Measurements from ENCODE around the gene MIA2.
"Not testable (repeated sequence)": the region's sequence is repeated elsewhere in the genome, so short reads cannot be mapped to it uniquely, and the experiment has no call there.

MIA2 gene

DNA sequence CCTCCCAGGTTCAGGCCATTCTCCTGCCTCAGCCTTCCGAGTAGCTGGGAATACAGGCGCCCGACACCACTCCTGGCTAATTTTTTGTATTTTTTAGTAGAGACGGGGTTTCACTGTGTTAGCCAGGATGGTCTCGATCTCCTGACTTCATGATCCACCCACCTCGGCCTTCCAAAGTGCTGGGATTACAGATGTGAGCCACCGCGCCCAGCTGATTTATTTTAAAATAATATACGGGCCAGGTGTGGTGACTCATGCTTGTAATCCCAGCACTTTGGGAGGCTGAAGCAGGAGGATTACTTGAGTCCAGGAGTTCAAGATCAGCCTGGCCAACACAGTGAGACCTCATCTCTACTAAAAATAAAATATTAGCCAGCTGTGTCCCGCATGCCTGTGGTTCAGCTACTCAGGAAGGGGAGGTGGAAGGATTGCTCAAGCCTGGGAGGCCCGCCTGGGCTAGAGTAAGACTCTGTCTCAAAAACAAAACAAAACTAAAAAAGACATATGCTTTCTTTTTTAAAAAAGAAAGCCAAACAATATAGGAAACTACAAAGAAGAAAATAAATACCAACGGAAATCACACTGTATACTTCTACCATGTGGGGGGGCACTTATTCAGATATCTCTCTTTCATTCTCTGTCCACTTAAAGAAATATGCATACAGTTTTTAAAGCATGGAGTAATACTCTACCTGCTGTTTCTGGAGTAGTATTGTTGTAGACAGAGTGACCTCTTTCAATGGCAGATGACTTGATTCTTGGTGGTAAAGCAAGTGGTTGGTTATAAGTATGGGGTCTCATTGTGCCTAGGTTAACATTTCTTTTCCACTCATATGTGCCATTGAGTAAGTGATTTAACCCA lies 930 bp upstream of the MIA2 start:
- peak overlapping the region; percentile 77 for H3K27ac ChIP-seq
- TF ChIP-seq CTCF (IDR thresholded peaks at IDR 0.05) (no peak), ZFX (IDR thresholded peaks at IDR 0.05; ENCODE audit: borderline replicate concordance) (no peak)

GRCh38 chr14:39234986-39235385 lies 1.3 kb downstream of the MIA2 start:
- not testable (repeated sequence) for H3K27ac ChIP-seq

- not testable (repeated sequence) for H3K27ac ChIP-seq
Measured at GRCh38 chr14:39235466-39235865, 1.8 kb downstream of the MIA2 start.

DNA sequence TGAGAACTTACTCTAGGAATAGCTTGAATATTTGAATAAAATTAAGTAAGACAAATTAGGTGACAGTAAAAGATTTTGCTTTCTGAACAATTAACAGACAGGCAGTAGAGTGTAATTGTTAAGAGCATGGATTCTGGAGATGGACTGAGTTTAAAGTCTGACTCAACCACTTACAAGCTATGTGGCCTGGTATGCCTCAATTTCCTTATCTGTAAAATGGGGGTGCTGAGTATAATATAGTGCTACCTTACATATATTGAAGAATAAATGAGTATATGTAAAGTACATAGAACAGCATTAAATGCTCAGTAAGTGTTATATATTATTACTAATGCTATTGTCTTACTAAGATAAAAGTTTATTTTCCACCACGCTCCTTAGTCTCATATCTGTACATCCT lies 7.1 kb downstream of the MIA2 start:
- no peak overlapping the region for H3K27ac ChIP-seq
- TF ChIP-seq ZFX (IDR thresholded peaks at IDR 0.05; ENCODE audit: borderline replicate concordance) (no peak), CTCF (IDR thresholded peaks at IDR 0.05) (no peak)

- TF ChIP-seq CTCF (IDR thresholded peaks at IDR 0.05) (no peak), ZFX (IDR thresholded peaks at IDR 0.05; ENCODE audit: borderline replicate concordance) (no peak)
- no peak overlapping the region for H3K27ac ChIP-seq
Measured at GRCh38 chr14:39241637-39242036, 7.9 kb downstream of the MIA2 start.

- TF ChIP-seq ZFX (IDR thresholded peaks at IDR 0.05; ENCODE audit: borderline replicate concordance) (no peak), CTCF (IDR thresholded peaks at IDR 0.05) (no peak)
- no peak overlapping the region for H3K27ac ChIP-seq
Measured at GRCh38 chr14:39243831-39244230, 10.1 kb downstream of the MIA2 start.

DNA sequence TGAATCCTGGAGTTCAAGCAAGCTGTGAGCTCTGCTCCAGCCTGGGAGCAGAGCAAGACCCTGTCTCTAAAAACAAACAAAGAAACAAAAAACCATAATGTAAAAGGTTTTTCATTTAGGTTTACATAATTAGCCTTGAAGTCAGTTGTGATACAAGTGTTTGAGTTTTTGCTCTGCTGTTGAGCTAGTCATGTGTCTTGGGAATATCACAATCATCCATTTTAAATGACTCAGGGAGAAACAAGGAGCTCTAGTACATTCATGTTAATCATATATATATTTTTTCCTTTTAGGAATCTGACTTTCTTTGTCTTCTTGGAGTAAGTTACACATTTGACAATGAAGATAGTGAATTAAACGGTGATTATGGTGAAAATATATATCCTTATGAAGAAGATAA lies 12.9 kb downstream of the MIA2 start:
- no peak overlapping the region for H3K27ac ChIP-seq
- no peak for TF ChIP-seq ZFX (IDR thresholded peaks at IDR 0.05; ENCODE audit: borderline replicate concordance)
- TF ChIP-seq CTCF (IDR thresholded peaks at IDR 0.05): no peak

- no peak overlapping the region for H3K27ac ChIP-seq
- no peak for TF ChIP-seq CTCF (IDR thresholded peaks at IDR 0.05)
- no peak for TF ChIP-seq ZFX (IDR thresholded peaks at IDR 0.05; ENCODE audit: borderline replicate concordance)
Measured at GRCh38 chr14:39247256-39247655, 13.5 kb downstream of the MIA2 start.

All from 22Rv1 (cell line).